ENCODE data around the gene CPLX3. TPM values are rescaled to one million over a fixed set of nuclear protein-coding genes. Genes with fewer than 3 reads are reported as not detected.

The CPLX3 gene
- total and polyA plus RNA-seq, 8 donors = 0.14 TPM; not detected in 7

DNA sequence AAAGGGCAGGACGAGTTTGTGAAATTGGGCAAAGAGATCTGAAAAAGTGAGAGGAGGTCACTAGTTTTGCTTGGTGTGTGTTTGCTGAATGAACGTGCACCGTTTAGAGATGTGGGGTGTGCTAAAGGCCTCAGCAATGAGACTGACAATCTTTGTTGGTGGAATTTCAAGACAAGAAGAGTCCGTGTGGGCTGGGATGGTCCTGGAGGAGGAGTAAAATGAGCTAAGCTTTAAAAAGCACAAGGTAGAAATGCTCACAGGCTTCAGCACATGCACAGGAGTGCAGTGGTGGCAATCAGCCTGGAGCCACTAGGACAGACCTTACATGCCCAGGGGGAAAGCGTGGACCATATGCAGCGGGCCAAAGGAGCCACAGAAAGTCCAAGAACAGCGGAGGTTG lies 1.5 kb upstream of the CPLX3 start:
- ATAC-seq = no peak
- H3K4me3 ChIP-seq = no peak overlapping the region
- no peaks in the 10 kb centered on the region for H3K4me1 ChIP-seq
- intact Hi-C loops (cut with DNase I) = no loop called here
- no peak overlapping the region for H3K27ac ChIP-seq
- no peaks in the 10 kb centered on the region for H3K9me3 ChIP-seq
- peaks cover 9 to 57% of the 10 kb centered on the region in 2 donors for H3K27me3 ChIP-seq
- TF ChIP-seq, protein P1, sequence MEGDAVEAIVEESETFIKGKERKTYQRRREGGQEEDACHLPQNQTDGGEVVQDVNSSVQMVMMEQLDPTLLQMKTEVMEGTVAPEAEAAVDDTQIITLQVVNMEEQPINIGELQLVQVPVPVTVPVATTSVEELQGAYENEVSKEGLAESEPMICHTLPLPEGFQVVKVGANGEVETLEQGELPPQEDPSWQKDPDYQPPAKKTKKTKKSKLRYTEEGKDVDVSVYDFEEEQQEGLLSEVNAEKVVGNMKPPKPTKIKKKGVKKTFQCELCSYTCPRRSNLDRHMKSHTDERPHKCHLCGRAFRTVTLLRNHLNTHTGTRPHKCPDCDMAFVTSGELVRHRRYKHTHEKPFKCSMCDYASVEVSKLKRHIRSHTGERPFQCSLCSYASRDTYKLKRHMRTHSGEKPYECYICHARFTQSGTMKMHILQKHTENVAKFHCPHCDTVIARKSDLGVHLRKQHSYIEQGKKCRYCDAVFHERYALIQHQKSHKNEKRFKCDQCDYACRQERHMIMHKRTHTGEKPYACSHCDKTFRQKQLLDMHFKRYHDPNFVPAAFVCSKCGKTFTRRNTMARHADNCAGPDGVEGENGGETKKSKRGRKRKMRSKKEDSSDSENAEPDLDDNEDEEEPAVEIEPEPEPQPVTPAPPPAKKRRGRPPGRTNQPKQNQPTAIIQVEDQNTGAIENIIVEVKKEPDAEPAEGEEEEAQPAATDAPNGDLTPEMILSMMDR (IDR thresholded peaks at IDR 0.05) = no peak
- DNase-seq = no peak
- H3K36me3 ChIP-seq = no peaks in the 10 kb centered on the region

DNA sequence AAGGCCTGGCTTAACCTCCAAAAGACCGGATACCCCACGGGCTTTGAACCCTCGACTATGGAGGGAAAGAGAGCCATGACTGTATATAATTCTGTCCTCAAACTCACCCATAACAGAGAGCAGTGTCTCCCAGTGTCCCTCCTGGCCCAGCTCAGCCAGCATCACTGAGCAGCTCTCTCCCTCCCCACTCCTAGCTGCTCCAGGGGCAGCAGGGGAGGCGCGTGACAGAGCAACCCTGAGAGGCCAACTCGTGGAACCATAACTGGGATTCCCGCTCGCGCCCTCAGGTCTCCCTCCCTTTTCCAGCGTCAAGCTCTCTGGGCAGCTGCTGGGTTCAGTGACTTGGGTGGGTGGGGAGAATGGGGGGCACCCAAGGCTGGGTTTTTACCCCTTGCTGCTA lies 561 bp upstream of the CPLX3 start:
- H3K4me1 ChIP-seq = no peaks in the 10 kb centered on the region
- H3K36me3 ChIP-seq = no peaks in the 10 kb centered on the region
- TF ChIP-seq, protein P1 (IDR thresholded peaks at IDR 0.05) = no peak

DNA sequence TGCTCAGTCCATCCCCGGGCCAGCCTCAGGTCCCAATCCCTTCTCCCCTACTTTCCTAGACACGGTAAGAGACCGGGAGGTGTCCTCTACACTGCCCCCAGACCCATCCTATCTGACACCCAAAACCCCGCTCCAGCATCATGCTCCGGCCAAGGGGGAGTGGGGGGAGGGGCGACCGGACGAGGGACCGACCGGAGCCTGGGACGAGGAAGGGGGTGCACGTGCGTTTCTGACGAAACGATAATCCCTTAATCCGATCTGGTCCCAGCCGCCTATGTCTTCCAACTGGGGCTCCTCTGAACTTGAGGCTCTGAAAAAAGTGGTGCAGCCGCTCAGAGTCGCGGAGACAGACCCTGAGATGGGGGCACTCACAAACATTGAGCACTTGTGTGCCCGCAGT lies 494 bp downstream of the CPLX3 start:
- TF ChIP-seq, protein P1 (IDR thresholded peaks at IDR 0.05) = no peak
- ATAC-seq = no peak
- Histone ChIP-seq H3K4me3 (no peak overlapping the region), H3K27me3 (peaks cover 9 to 50% of the 10 kb centered on the region in 2 donors), H3K9me3 (no peaks in the 10 kb centered on the region), H3K36me3 (no peaks in the 10 kb centered on the region), H3K4me1 (no peaks in the 10 kb centered on the region), H3K27ac (no peak overlapping the region)
- intact Hi-C loops (cut with DNase I) = no loop called here
- DNase-seq = no peak

More for the DNA sequence above, 561 bp upstream of the CPLX3 start:
- no peak for DNase-seq
- H3K4me3 ChIP-seq = no peak overlapping the region
- H3K27me3 ChIP-seq = peaks cover 9 to 51% of the 10 kb centered on the region in 2 donors
- no peak overlapping the region for H3K27ac ChIP-seq
- intact Hi-C loops (cut with DNase I) = no loop called here
- ATAC-seq = no peak
- no peaks in the 10 kb centered on the region for H3K9me3 ChIP-seq

DNA sequence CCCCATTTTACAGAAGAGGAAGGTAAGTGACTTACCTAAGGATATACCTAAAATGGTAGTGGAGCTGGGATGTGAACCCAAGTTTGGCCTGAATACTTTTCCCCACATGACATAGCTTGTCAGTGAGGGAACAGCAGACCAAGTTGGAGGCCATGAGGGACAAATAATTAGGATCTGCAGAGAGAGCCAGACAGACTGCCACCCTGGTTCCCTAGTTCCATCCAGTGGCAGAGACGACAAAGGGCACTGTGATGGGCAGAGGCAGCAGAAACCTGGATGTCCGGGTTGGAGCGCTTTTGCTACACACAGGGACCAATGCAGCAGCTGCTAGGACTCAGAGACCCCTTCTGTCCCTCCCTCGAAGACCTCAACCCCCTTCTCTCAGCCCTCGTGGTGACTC lies 1.2 kb downstream of the CPLX3 start:
- intact Hi-C loops (cut with DNase I) = no loop called here
- TF ChIP-seq, protein P1 (IDR thresholded peaks at IDR 0.05) = no peak
- Histone ChIP-seq H3K4me1 (no peaks in the 10 kb centered on the region), H3K36me3 (no peaks in the 10 kb centered on the region), H3K4me3 (no peak overlapping the region), H3K27me3 (peaks cover 9 to 50% of the 10 kb centered on the region in 2 donors), H3K9me3 (no peaks in the 10 kb centered on the region), H3K27ac (no peak overlapping the region)
- DNase-seq = no peak
- no peak for ATAC-seq

DNA sequence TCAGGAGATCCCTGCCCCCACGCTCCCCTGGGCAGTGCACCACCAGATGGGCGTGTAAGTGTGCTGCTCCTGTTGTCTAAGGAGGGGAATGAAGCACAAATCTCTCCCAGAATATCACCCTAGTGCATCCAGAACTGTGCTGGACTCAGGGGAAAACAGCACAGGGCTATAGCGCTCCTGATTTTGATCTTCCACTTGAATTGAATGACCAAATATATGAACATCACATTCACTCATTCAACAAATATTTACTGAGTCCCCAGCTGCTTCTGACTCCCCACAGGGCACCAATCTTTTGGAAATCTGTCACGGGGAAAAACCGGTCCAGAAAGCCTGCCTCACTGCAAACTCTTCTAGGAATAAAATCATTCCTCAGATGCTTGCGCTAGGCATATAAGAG lies 2.4 kb downstream of the CPLX3 start:
- DNase-seq = no peak
- no peak for ATAC-seq
- Histone ChIP-seq H3K27ac (no peak overlapping the region), H3K9me3 (no peaks in the 10 kb centered on the region), H3K4me1 (no peaks in the 10 kb centered on the region), H3K4me3 (no peak overlapping the region), H3K36me3 (no peaks in the 10 kb centered on the region), H3K27me3 (peaks cover 9 to 50% of the 10 kb centered on the region in 2 donors)
- TF ChIP-seq, protein P1 (IDR thresholded peaks at IDR 0.05) = no peak
- intact Hi-C loops (cut with DNase I) = no loop called here
